Heart left ventricle (tissue), 16 donors: ENCODE data around the gene MLXIP. TPM values are rescaled to one million over a fixed set of nuclear protein-coding genes. Genes with fewer than 3 reads are reported as not detected.
A peak's percentile ranks its signal among the peaks of the same experiment; 100 is the strongest.
"Not testable (repeated sequence)": the region's sequence is repeated elsewhere in the genome, so short reads cannot be mapped to it uniquely, and the experiment has no call there.

Experiments used
- ATAC-seq, 4 donors: fragments of 200-7000 bp; cut with Tn5 transposase; one replicate each; pipeline ENCODE4 v1.9.1; 2020 to 2022; ENCODE audit warnings: moderate library complexity in 4 of 4, mild to moderate bottlenecking in 3 of 4, moderate number of reproducible peaks in 1 of 4
- DNase-seq, 5 donors: peaks; one replicate each; pipeline ENCODE4 v3.0.0-alpha.2; 2020
- H3K27ac ChIP-seq, 12 donors: fragments of 200-600 bp; sonication (generic) in 4 of 12; one replicate each; pipeline versions ENCODE4 v1.5.0 to v1.8.0; 2016 to 2022; ENCODE audit warnings: mild to moderate bottlenecking in 2 of 12
- H3K27me3 ChIP-seq, 9 donors: fragments of 200-600 bp; sonication (generic) in 2 of 9; one replicate each; pipeline versions ENCODE4 v1.5.1 to v1.8.0; 2016 to 2022; ENCODE audit warnings: mild to moderate bottlenecking in 3 of 9
- H3K36me3 ChIP-seq, 9 donors: fragments of 200-600 bp; sonication (generic) in 2 of 9; one replicate each; pipeline versions ENCODE4 v1.5.0 to v1.8.0; 2018 to 2022; ENCODE audit warnings: mild to moderate bottlenecking in 2 of 9
- H3K4me1 ChIP-seq, 12 donors: fragments of 200-600 bp; sonication (generic) in 4 of 12; one replicate each; pipeline versions ENCODE4 v1.5.0 to v1.8.0; 2016 to 2022; ENCODE audit warnings: mild to moderate bottlenecking in 3 of 12
- H3K4me3 ChIP-seq, 12 donors: fragments of 200-600 bp; sonication (generic) in 4 of 12; one replicate each; pipeline versions ENCODE4 v1.5.0 to v1.8.0; 2017 to 2022; ENCODE audit warnings: mild to moderate bottlenecking in 9 of 12, moderate library complexity in 4 of 12
- H3K9me3 ChIP-seq, 12 donors: fragments of 200-600 bp; sonication (generic) in 4 of 12; one replicate each; pipeline versions ENCODE4 v1.5.0 to v1.8.0; 2016 to 2022; ENCODE audit warnings: mild to moderate bottlenecking in 1 of 12
- CTCF ChIP-seq, 12 donors: fragments of 200-600 bp; sonication (generic) in 4 of 12; IDR thresholded peaks; one replicate each; pipeline versions ENCODE4 v1.5.0 to v1.8.0; 2018 to 2022; ENCODE audit warnings: antibody characterized with exemption in 12 of 12, mild to moderate bottlenecking in 5 of 12
- POLR2A ChIP-seq, 2 donors: fragments of 450-650 bp; IDR thresholded peaks; one replicate each; pipeline ENCODE4 v1.6.1; 2017; ENCODE audit warnings: antibody characterized with exemption in 2 of 2, mild to moderate bottlenecking in 2 of 2, moderate library complexity in 2 of 2
- WGBS, 4 donors: extraction: QIAGEN DNeasy Blood & Tissue Kit in 2 of 4; methylation state at CpG; one replicate each; pipeline versions ENCODE4 v1.1.5 to v1.1.7; 2013 to 2018; 5-methylcytosine and 5-hydroxymethylcytosine counted together
- intact Hi-C, 10 donors: fragments of 100-400 bp; cut with DNase I; formaldehyde crosslinking; loops; one replicate each; pipeline versions ENCODE4 v1.11.1 to v1.14.2; 2022
- polyA plus RNA-seq, 2 donors: library from polyadenylated mRNA; stranded (reverse); fragments of 200-250 nt; gene quantifications; one replicate each; pipeline ENCODE4 v1.2.3, GENCODE V29; 2013
- total RNA-seq, 9 donors: library from RNA; depleted of rRNA in 2 of 9; stranded (reverse); fragments of >200 nt in 2 of 9; fragmentation: NEBNext Ultra II Directional in 3 of 9; extraction: Animal tissue kit (Norgen Biotek cat#: 25700) in 3 of 9; gene quantifications; one replicate each; pipeline versions ENCODE4 v1.1.0 to v1.2.4, GENCODE V29; 2016 to 2023
- donor health status: ischemic (EF 13 %, LVEDD 7.1; RV severe dilation, severe dysfunction).
- donor health status: healthy with polysubstance abuse.
- donor health status: DM: no; HTN: yes; CAD: no.
- donor health status: DM: no; HTN: no; CAD: no.
- donor health status: ischemic (EF 25% LVEDD 6.9; RV normal size, moderate dysfunction).
- donor health status: ischemic (EF 25% LVEDD 5.7; RV mildly dilated, moderate dysfunction).
- donor health status: healthy.
- donor health status: DM: yes; HTN: yes; CAD: no.
- donor health status: ischemic (EF 35%, LVEDD 5.7; RV mildly dilated, moderate dysfunction).
- donor health status: nonischemic (EF 11% LVEDD 7.7; RV severe dilation, severe dysfunction).
- donor health status: DM: yes; HTN: yes; CAD: no.
- donor health status: PGD.
- donor health status: ischemic (EF 29% LVEDD 5.4; RV normal size, mild dysfunction).
- donor health status: nonischemic (EF 23%, LVEDD 6.1; RV moderate dilation, normal function).

The MLXIP gene
- total and polyA plus RNA-seq, 11 donors, result 14.3 to 39.6 (median 22.7) TPM

DNA sequence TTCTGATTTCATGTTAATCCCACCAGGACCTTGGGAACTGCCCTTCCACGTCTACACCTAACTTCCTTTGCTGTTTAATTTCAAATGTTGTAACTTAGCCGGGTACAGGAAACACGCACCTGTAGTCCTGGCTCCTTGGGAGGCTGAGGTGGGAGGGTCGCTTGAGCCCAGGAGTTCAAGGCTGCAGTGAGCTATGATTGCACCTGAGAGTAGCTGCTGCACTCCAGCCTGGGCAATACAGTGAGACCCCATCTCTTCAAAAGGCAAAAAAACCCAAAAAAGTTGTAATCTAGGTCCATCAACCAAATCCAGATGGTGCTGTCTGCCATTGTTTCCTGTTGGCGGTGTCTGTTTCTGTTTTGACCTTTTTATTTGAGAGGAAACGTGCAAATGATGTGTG, 42.4 kb upstream of the MLXIP start:
- TF ChIP-seq CTCF (IDR thresholded peaks at IDR 0.05) (no peak), POLR2A (IDR thresholded peaks at IDR 0.05) (no peak)
- H3K4me3 ChIP-seq, result no peak overlapping the region
- DNase-seq, result no peak
- H3K27me3 ChIP-seq, result no peaks in the 10 kb centered on the region
- H3K4me1 ChIP-seq, result peaks cover 0 to 5% (median 0%) of the 10 kb centered on the region in 12 donors
- no peaks in the 10 kb centered on the region for H3K9me3 ChIP-seq
- no peak overlapping the region for H3K27ac ChIP-seq
- peaks cover 0 to 60% (median 19%) of the 10 kb centered on the region in 9 donors for H3K36me3 ChIP-seq
- 87 to 95% (median 93%) methylated on average over 6 of the region's 6 CpGs for WGBS, 4 donors
- no peak for ATAC-seq
- intact Hi-C loops, result no loop called here

GRCh38 chr12:122040579-122041386, 37.8 kb upstream of the MLXIP start:
- peaks cover 0 to 84% (median 23%) of the 10 kb centered on the region in 9 donors for H3K36me3 ChIP-seq
- TF ChIP-seq CTCF (IDR thresholded peaks at IDR 0.05), result no peak
- no peak for TF ChIP-seq POLR2A (IDR thresholded peaks at IDR 0.05)
- peak in 2 of 4 donors; percentile 33 to 51 for ATAC-seq

DNA sequence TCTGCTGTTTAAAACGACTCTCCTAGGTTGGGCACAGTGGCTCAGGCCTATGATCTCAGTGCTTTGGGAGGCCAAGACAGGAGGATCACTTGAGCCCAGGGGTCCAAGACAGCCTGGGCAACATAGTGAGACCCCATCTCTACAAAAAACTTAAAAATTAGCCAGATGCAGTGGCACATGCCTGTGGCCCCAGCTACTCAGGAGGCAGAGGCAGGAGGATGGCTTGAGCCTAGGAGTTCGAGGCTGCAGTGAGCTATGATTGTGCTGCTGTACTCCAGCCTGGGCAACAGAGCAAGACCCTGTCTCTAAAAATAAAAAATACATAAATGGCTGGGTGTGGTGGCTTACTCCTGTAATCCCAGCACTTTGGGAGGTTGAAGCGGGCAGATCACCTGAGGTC, 37.1 kb upstream of the MLXIP start:
- H3K9me3 ChIP-seq, ATAC-seq, DNase-seq, H3K4me1 ChIP-seq, H3K27ac ChIP-seq, H3K4me3 ChIP-seq, H3K27me3 ChIP-seq: not testable (repeated sequence)
- intact Hi-C loops, result loop anchor here in 1 of 10 donors (10.0 kb wide), 1 partner anchor 173 kb away; no protein-coding TSS in a partner anchor
- peaks cover 0 to 84% (median 21%) of the 10 kb centered on the region in 9 donors for H3K36me3 ChIP-seq
- WGBS, 4 donors, result 95 to 100% (median 98%) methylated on average over 3 of the region's 3 CpGs

More at GRCh38 chr12:122040579-122041386, 37.8 kb upstream of the MLXIP start:
- H3K27me3 ChIP-seq, result no peaks in the 10 kb centered on the region
- H3K4me3 ChIP-seq, result no peak overlapping the region
- no peak overlapping the region for H3K27ac ChIP-seq
- H3K4me1 ChIP-seq, result no peaks in the 10 kb centered on the region
- no peak for DNase-seq
- no peaks in the 10 kb centered on the region for H3K9me3 ChIP-seq
- WGBS, 4 donors, result 74 to 87% (median 83%) methylated on average over 18 to 21 of the region's 21 CpGs
- intact Hi-C loops, result loop anchor here in 1 of 10 donors (10.0 kb wide), 1 partner anchor 174 kb away; no protein-coding TSS in a partner anchor

DNA sequence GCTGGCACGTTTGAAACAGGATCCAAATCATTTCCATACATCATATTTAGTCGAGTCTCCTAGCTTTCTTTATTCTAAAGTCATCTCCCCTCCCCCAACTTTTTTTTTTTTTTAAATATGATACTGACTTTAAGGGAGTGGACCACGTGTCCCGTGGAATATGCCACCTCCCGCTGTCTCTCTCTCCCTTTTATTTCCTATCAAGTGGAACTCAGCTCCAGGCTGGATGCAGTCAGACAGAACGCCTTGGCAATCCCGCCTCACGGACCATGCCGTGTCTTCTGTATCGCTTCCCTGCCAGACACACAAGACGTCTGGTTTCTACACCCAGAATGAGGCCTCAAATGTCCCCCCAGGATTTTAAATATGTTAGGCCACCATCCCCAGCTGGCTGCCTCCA, 35.6 kb upstream of the MLXIP start:
- intact Hi-C loops, result loop anchor here in 1 of 10 donors (10.0 kb wide), 1 partner anchor 172 kb away; no protein-coding TSS in a partner anchor
- WGBS, 4 donors, result 88 to 89% (median 88%) methylated on average over 11 of the region's 11 CpGs
- ATAC-seq (no peak), DNase-seq (no peak)
- Histone ChIP-seq H3K4me1 (no peaks in the 10 kb centered on the region), H3K27ac (no peak overlapping the region), H3K27me3 (no peaks in the 10 kb centered on the region), H3K36me3 (peaks cover 0 to 85% (median 16%) of the 10 kb centered on the region in 9 donors), H3K9me3 (no peaks in the 10 kb centered on the region), H3K4me3 (no peak overlapping the region)
- TF ChIP-seq POLR2A (IDR thresholded peaks at IDR 0.05), result no peak
- TF ChIP-seq CTCF (IDR thresholded peaks at IDR 0.05), result no peak
